GM12878 (cell line): ENCODE measurements around the gene IL33. TPM values are rescaled to one million over a fixed set of nuclear protein-coding genes. Genes with fewer than 3 reads are reported as not detected.

ENCODE experiments used
- ATAC-seq: fragments of 200-7000 bp; cut with Tn5 transposase; 3 replicates; pipeline ENCODE4 v1.9.1; 2020; ENCODE audit warnings: mild to moderate bottlenecking, moderate library complexity
- BruUV-seq: library from RNA; stranded (reverse); fragments of 400-500 nt; replicated peaks from 2 replicates; lab custom pipeline; 2021; lab: Mats Ljungman, UMichigan
- CTCF ChIA-PET: fragments of 300-600 bp; sonication (Branson Sonifier 250); formaldehyde crosslinking; extraction: SDS; loops from one replicate; lab custom pipeline; 2021; ENCODE audit warnings: inconsistent platforms; lab: Yijun Ruan, JAX
- POLR2A ChIA-PET: fragments of 350-600 bp; formaldehyde crosslinking; extraction: SDS; loops from one replicate; lab custom pipeline; 2021; ENCODE audit warnings: inconsistent platforms; lab: Charles Lee
- RAD21 ChIA-PET: fragments of 300-600 bp; sonication (Branson Sonifier 250); formaldehyde crosslinking; loops from one replicate; lab custom pipeline; 2023; ENCODE audit warnings: antibody characterized with exemption; ENCODE audit not compliant: unreplicated experiment; lab: Charles Lee
- SMC1A ChIA-PET: fragments of 300-600 bp; sonication (Branson Sonifier 250); formaldehyde crosslinking; loops from one replicate; lab custom pipeline; 2023; ENCODE audit not compliant: unreplicated experiment, uncharacterized antibody; lab: Charles Lee
- DNase-seq: peaks from one replicate; pipeline ENCODE4 v3.0.0-alpha.2; 2011; ENCODE audit warnings: low read depth, low spot score
- FAIRE-seq: peaks from 3 replicates; lab custom pipeline; 2011; peaks lifted over from hg19 to GRCh38; lab: Jason Lieb, UNC
- H2AFZ ChIP-seq: 2 replicates; pipeline ENCODE4 v1.6.0; 2011; ENCODE audit warnings: low read depth, low read length, control low read depth; ENCODE audit not compliant: control insufficient read depth
- H3K27ac ChIP-seq: 2 replicates; pipeline ENCODE4 v1.5.1; 2011; ENCODE audit warnings: control low read depth; ENCODE audit not compliant: control insufficient read depth, insufficient read depth
- H3K27me3 ChIP-seq, 2 experiments: replicated peaks in 1 of 2; 2 replicates each; pipeline versions ENCODE4 v1.6.0 to v1.6.1; 2011; ENCODE audit warnings: low read length in 1 of 2; ENCODE audit not compliant: control insufficient read depth in 2 of 2, insufficient read depth in 2 of 2
- H3K36me3 ChIP-seq, 2 experiments: 2 replicates each; pipeline ENCODE4 v1.5.1; 2011; ENCODE audit warnings: low read length in 1 of 2; ENCODE audit not compliant: control insufficient read depth in 2 of 2, insufficient read depth in 2 of 2
- H3K4me1 ChIP-seq: 2 replicates; pipeline ENCODE4 v1.6.1; 2011; ENCODE audit warnings: mild to moderate bottlenecking, low read length, moderate library complexity, mixed read lengths; ENCODE audit not compliant: control insufficient read depth, insufficient read depth
- H3K4me2 ChIP-seq: 2 replicates; pipeline ENCODE4 v1.6.0; 2011; ENCODE audit warnings: control low read depth; ENCODE audit not compliant: control insufficient read depth, insufficient read depth
- H3K4me3 ChIP-seq: fragments of 200-600 bp; sonication (generic); 2 replicates; pipeline ENCODE4 v1.5.1; 2016
- H3K79me2 ChIP-seq: 2 replicates; pipeline ENCODE4 v1.6.0; 2011; ENCODE audit warnings: low read length; ENCODE audit not compliant: control insufficient read depth, insufficient read depth
- H3K9ac ChIP-seq: 2 replicates; pipeline ENCODE4 v1.8.0; 2011; ENCODE audit warnings: low read length, control low read depth, mixed read lengths; ENCODE audit not compliant: control insufficient read depth, insufficient read depth
- H3K9me3 ChIP-seq: replicated peaks from 3 replicates; pipeline ENCODE4 v1.5.1; 2011; ENCODE audit warnings: mild to moderate bottlenecking, low read length; ENCODE audit not compliant: control insufficient read depth, insufficient read depth
- H4K20me1 ChIP-seq: 2 replicates; pipeline ENCODE4 v1.6.0; 2011; ENCODE audit not compliant: control insufficient read depth, insufficient read depth
- CHD1 ChIP-seq: IDR thresholded peaks from 2 replicates; pipeline ENCODE4 v1.6.1; 2012; ENCODE audit warnings: low read depth, low read length, improper control_type of control experiment
- CREM ChIP-seq: IDR thresholded peaks from 2 replicates; pipeline ENCODE4 v1.6.1; 2014; ENCODE audit warnings: antibody characterized with exemption, low read depth
- DPF2 ChIP-seq: fragments of 450-650 bp; IDR thresholded peaks from 2 replicates; pipeline ENCODE4 v1.6.1; 2017; ENCODE audit warnings: mild to moderate bottlenecking
- KAT2A ChIP-seq: conservative IDR thresholded peaks from 2 replicates; pipeline ENCODE4 v1.6.1; 2011; ENCODE audit warnings: low read depth, low read length; ENCODE audit not compliant: control insufficient read depth
- MEF2A ChIP-seq: IDR thresholded peaks from 2 replicates; pipeline ENCODE4 v1.6.1; 2011; ENCODE audit warnings: low read depth, mild to moderate bottlenecking, low read length, moderate library complexity; ENCODE audit not compliant: insufficient read depth
- MTA3 ChIP-seq: IDR thresholded peaks from 2 replicates; pipeline ENCODE4 v1.6.1; 2012; ENCODE audit warnings: low read length, inconsistent platforms, borderline replicate concordance
- SREBF1 ChIP-seq: IDR thresholded peaks from 2 replicates; pipeline ENCODE4 v1.6.1; 2012; ENCODE audit warnings: mild to moderate bottlenecking, low read length
- SREBF2 ChIP-seq: IDR thresholded peaks from 2 replicates; pipeline ENCODE4 v1.6.1; 2012; ENCODE audit warnings: mild to moderate bottlenecking, low read length
- SUZ12 ChIP-seq: fragments of 200-600 bp; sonication (generic); IDR thresholded peaks from one replicate; pipeline ENCODE4 v1.6.1; 2018; ENCODE audit warnings: antibody characterized with exemption, mild to moderate bottlenecking; ENCODE audit not compliant: unreplicated experiment
- TAF1 ChIP-seq: IDR thresholded peaks from 2 replicates; pipeline ENCODE4 v1.6.1; 2011; ENCODE audit warnings: mild to moderate bottlenecking, low read depth, low read length, borderline replicate concordance
- TCF3 ChIP-seq: IDR thresholded peaks from 2 replicates; pipeline ENCODE4 v1.6.1; 2012; ENCODE audit warnings: low read depth, mild to moderate bottlenecking, low read length, borderline replicate concordance; ENCODE audit not compliant: insufficient read depth
- YY1 ChIP-seq: IDR thresholded peaks from 2 replicates; pipeline ENCODE4 v1.6.1; 2011; ENCODE audit warnings: low read depth, mild to moderate bottlenecking, low read length
- ZNF217 ChIP-seq: fragments of 450-650 bp; IDR thresholded peaks from 2 replicates; pipeline ENCODE4 v1.6.1; 2017; ENCODE audit warnings: antibody characterized with exemption, mild to moderate bottlenecking
- ZSCAN29 ChIP-seq: fragments of 450-650 bp; IDR thresholded peaks from 2 replicates; pipeline ENCODE4 v1.6.1; 2017; ENCODE audit warnings: mild to moderate bottlenecking, moderate library complexity
- WGBS: methylation state at CpG from one replicate; pipeline ENCODE4 v1.1.6; 2016; ENCODE audit warnings: low lambda C conversion rate; ENCODE audit not compliant: insufficient replicate concordance, insufficient coverage; ENCODE audit errors: missing lambda C conversion rate; 5-methylcytosine and 5-hydroxymethylcytosine counted together
- in situ Hi-C: fragments of 300-500 bp; cut with MboI; formaldehyde crosslinking; loops from 9 replicates; pipeline ENCODE4 v1.14.3; 2018; ENCODE audit warnings: mixed read lengths
- intact Hi-C: fragments of 100-400 bp; cut with micrococcal nuclease; formaldehyde crosslinking; loops from one replicate; pipeline ENCODE4 v1.14.2; 2022; ENCODE audit not compliant: unreplicated experiment
- polyA plus RNA-seq, 11 experiments: library from polyadenylated mRNA; depleted of rRNA in 4 of 11; unstranded in 6 of 11; stranded (reverse) in 5 of 11; fragments of >200 nt; fragmentation: Nextera tagmentation in 4 of 11; fragmentation: Illumina TruSeq in 1 of 11; extraction: Ambion mirVana in 4 of 11; extraction: Trizol in 1 of 11; gene quantifications; 1 replicate in 1 of 11; 2 replicates in 10 of 11; pipeline versions ENCODE4 v1.2.1 to v1.2.3, GENCODE V29; 2011 to 2016; ENCODE audit warnings: inconsistent platforms in 2 of 11, missing spikeins in 2 of 11, low read depth in 1 of 11
- total RNA-seq, 4 experiments: library from RNA; depleted of rRNA in 3 of 4; stranded (reverse); fragments of >200 nt in 3 of 4; fragmentation: Illumina TruSeq in 1 of 4; extraction: Trizol in 1 of 4; gene quantifications; 2 replicates each; pipeline versions ENCODE4 v1.2.1 to v1.2.3, GENCODE V29; 2013 to 2021
- TF ChIP-seq, protein P1 (sequence below): IDR thresholded peaks from 2 replicates; pipeline ENCODE4 v1.6.1; 2011; ENCODE audit warnings: borderline replicate concordance, low read depth, mild to moderate bottlenecking, moderate library complexity, low read length; ENCODE audit not compliant: insufficient read depth, poor library complexity, severe bottlenecking
- TF ChIP-seq, protein P2 (sequence below): fragments of 450-650 bp; IDR thresholded peaks from 2 replicates; pipeline ENCODE4 v1.6.1; 2017; ENCODE audit warnings: mild to moderate bottlenecking

Gene IL33
- total and polyA plus RNA-seq, 10 of the 15 experiments (the other 5 are each of a cell fraction or from before 2014, with no cell fraction given), result not detected

DNA sequence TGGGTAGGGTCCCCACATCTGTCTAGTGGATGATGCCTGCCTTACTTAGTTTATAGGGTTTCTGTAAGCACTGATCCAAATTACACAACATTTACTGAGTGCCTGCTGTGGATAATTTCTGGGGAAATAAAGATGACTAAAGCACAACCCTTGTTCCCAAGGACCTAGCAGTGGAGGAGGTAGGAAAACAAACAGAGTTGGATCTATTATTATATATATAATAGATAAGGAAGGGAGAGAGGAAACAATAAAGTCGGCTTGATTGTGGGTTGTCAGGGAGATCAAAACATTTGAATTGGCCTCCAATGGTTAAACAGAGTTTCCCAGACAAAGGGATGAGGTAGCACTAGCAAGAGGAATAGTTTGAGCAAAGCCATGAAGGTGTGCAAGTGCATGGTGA is 14.0 kb downstream of the IL33 start:
- DNase-seq (no peak), ATAC-seq (no peak), FAIRE-seq (no peak)
- Histone ChIP-seq H3K9me3 (no peaks in the 10 kb centered on the region), H3K27ac (no peak overlapping the region), H2AFZ (no peak overlapping the region), H3K36me3 (no peaks in the 10 kb centered on the region), H3K79me2 (no peaks in the 10 kb centered on the region), H3K4me1 (no peaks in the 10 kb centered on the region), H3K27me3 (no peaks in the 10 kb centered on the region), H3K4me3 (no peak overlapping the region), H3K9ac (no peak overlapping the region)
- WGBS, result 0% methylated on average over 1 of the region's 1 CpG
- intact Hi-C loops (no loop called here), in situ Hi-C loops (no loop called here)
- ChIA-PET POLR2A (no interaction called here), CTCF (no interaction called here), SMC1A (interaction anchor here (1.4 kb wide), 1 partner anchor 10 kb away, joined by 3 read pairs; no protein-coding TSS in a partner anchor)
- BruUV-seq, result no TSS peak
- TF ChIP-seq CHD1 (no peak), TAF1 (no peak), SUZ12 (no peak), DPF2 (no peak), TCF3 (no peak), SREBF1 (no peak), ZSCAN29 (no peak), CREM (no peak), MEF2A (no peak), ZNF217 (no peak), YY1 (no peak), SREBF2 (no peak), KAT2A (no peak), MTA3 (no peak)
- TF ChIP-seq, protein P1, sequence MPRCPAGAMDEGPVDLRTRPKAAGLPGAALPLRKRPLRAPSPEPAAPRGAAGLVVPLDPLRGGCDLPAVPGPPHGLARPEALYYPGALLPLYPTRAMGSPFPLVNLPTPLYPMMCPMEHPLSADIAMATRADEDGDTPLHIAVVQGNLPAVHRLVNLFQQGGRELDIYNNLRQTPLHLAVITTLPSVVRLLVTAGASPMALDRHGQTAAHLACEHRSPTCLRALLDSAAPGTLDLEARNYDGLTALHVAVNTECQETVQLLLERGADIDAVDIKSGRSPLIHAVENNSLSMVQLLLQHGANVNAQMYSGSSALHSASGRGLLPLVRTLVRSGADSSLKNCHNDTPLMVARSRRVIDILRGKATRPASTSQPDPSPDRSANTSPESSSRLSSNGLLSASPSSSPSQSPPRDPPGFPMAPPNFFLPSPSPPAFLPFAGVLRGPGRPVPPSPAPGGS, result no peak
- TF ChIP-seq, protein P2, sequence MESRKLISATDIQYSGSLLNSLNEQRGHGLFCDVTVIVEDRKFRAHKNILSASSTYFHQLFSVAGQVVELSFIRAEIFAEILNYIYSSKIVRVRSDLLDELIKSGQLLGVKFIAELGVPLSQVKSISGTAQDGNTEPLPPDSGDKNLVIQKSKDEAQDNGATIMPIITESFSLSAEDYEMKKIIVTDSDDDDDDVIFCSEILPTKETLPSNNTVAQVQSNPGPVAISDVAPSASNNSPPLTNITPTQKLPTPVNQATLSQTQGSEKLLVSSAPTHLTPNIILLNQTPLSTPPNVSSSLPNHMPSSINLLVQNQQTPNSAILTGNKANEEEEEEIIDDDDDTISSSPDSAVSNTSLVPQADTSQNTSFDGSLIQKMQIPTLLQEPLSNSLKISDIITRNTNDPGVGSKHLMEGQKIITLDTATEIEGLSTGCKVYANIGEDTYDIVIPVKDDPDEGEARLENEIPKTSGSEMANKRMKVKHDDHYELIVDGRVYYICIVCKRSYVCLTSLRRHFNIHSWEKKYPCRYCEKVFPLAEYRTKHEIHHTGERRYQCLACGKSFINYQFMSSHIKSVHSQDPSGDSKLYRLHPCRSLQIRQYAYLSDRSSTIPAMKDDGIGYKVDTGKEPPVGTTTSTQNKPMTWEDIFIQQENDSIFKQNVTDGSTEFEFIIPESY, result no peak
- TF ChIP-seq, all 136 proteins: peak for 0
- RAD21 ChIA-PET, result no interaction called here
- Histone ChIP-seq H3K4me2 (no peak overlapping the region), H4K20me1 (no peaks in the 10 kb centered on the region)
